Cortex of kidney (tissue), 1 donor: ENCODE data around the gene GORASP1.

Source experiments
- DNase-seq: peaks from one replicate; lab custom pipeline; 2025; lab: John Stamatoyannopoulos, UW

The GORASP1 gene

GRCh38 chr3:39141171-39141995, 34.0 kb upstream of the GORASP1 start:
- no peak for DNase-seq

GRCh38 chr3:39140341-39140971, 33.0 kb upstream of the GORASP1 start:
- DNase-seq, result no peak

DNA sequence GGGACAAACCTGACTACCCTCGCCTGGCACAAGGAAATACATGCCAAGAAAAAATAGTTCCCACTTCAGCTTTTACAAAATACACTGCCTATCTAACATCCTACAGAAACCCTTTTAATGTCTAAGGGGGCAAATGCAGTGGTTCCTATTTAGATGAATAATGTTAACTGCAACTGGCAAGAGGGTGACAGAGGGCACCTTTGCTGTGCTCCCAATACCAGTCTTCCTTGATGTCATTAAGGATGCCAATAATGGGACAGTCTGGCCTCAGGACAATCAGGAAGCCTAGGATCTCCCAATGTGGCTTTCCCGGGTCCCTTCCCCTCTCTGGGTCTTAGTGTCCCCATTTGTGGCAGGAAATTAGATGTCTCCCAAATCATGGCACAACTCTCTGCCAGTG, 32.0 kb upstream of the GORASP1 start:
- no peak for DNase-seq

DNA sequence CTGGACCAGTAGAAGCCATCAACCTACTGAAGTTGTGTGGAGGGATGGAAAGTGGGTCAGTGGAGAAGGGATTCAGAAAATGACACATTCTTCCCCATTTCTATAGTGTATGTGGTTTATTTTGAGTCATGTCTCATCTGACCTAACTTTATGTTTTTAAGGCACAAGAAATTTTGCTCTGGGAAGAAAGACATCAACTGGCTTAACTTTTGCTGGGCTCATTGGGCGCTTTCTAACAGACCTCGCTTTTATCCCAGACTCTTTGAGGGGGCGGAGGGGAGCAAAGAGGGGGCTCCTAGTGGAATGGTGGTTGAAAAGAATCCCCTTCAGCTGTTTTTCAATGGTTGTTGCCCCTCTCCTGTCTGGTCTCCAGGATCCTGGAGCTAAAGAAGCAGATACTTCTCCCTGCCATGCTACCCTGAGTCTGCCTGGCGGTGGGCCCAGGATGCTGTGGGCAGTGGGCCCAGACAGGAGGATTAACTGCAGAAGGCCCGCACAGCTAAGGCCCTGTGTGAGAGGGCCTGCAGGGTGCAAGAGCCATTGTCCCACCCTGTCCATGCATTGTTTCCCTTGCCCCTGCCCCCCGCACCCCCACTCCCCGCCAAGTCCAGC, 31.5 kb upstream of the GORASP1 start:
- DNase-seq, result no peak

- no peak for DNase-seq
Observed at GRCh38 chr3:39137991-39138803, 30.8 kb upstream of the GORASP1 start.

GRCh38 chr3:39137435-39137936, 30.1 kb upstream of the GORASP1 start:
- DNase-seq, result no peak

GRCh38 chr3:39136533-39137434, 29.4 kb upstream of the GORASP1 start:
- DNase-seq, result no peak

- no peak for DNase-seq
Observed at GRCh38 chr3:39135170-39135805, 27.9 kb upstream of the GORASP1 start.

- no peak for DNase-seq
Observed at GRCh38 chr3:39134305-39134704, 26.9 kb upstream of the GORASP1 start.

DNA sequence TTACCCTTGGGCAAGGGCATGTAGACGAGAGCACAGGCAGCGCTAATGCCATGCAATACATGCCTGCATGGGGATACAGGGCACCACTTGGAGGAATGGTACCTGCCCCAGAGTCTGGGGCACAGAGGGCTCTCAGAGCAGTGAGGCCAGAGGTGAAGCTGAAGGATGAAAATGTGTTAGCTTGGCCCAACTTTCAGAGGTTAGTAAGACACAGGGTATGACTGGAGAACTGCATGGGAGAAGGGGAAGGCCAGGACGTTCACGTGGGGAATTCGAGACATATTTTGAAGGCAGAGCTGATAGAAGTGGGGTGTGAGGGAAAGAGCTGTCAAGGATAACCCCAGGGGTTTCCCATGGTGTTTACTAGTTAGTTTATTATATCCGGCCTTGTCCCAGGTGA, 26.4 kb upstream of the GORASP1 start:
- no peak for DNase-seq

DNA sequence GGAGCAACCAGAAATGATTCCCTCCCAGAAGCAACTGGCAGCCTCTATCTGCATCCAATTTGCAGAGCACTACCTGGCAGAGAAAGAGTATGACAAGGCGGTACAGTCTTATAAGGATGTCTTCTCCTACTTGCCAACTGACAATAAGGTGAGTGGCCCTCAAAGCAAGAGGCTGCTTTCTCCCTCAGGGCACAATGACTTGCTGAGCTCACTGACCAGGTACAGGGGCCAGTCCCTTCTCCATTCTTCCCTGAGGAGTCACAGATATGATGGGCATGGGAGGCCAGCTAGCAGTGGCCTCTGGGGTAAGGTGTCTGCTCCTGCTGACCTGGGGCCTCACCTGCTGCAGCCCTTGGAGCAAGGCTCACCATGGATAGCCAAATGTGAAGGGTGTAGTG, 25.7 kb upstream of the GORASP1 start:
- no peak for DNase-seq

DNA sequence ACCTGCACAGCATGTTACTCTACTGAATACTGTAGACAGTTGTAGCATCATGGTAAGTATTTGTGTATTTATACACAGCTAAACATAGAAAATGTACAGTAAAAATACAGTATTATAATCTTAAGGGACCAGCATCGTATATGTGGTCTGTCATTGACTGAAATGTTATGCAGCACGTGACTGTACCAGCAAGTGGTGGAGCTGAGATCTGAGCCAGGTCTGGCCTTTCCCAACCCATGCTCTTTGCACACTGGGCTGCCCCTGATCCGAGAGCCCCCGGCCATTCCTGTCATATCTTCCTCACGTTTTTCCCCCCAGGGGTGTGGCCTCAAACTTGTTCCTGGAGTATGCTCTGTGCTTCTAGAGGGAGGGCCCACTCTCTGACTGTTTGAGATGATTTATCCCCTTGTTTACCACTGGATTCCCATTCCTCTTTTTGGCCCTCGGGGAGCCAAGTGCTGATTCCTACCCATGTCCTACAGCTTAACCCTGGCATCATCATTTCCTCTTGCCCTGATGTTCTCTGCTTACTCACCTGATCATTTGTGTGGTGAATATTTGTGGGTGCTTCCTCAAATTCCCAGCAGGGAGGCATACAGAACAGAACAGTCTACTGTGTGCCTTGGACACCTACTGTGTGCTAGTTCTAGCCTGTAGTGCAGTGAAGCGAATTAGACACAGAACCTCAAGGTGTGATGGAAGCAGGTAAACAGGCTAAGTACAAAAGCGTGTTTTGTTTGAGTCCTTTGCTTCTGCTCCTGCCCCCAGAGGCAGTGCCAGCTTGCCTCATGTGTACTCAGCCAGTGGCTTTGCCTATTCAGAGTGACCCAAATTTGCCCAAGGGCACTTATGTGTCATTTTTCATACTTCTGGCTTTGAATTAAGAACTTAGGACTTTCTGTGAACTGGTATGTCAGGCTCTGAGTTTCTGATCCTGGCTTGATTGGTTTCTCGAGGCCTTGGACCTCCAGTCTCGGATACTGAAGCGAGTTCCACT, 25.0 kb upstream of the GORASP1 start:
- DNase-seq, result no peak

GRCh38 chr3:39130693-39131265, 23.4 kb upstream of the GORASP1 start:
- DNase-seq, result no peak

- no peak for DNase-seq
Observed at GRCh38 chr3:39130026-39130425, 22.6 kb upstream of the GORASP1 start.

- DNase-seq, result no peak
Observed at GRCh38 chr3:39128951-39129350, 21.5 kb upstream of the GORASP1 start.

GRCh38 chr3:39127908-39128304, 20.5 kb upstream of the GORASP1 start:
- no peak for DNase-seq

DNA sequence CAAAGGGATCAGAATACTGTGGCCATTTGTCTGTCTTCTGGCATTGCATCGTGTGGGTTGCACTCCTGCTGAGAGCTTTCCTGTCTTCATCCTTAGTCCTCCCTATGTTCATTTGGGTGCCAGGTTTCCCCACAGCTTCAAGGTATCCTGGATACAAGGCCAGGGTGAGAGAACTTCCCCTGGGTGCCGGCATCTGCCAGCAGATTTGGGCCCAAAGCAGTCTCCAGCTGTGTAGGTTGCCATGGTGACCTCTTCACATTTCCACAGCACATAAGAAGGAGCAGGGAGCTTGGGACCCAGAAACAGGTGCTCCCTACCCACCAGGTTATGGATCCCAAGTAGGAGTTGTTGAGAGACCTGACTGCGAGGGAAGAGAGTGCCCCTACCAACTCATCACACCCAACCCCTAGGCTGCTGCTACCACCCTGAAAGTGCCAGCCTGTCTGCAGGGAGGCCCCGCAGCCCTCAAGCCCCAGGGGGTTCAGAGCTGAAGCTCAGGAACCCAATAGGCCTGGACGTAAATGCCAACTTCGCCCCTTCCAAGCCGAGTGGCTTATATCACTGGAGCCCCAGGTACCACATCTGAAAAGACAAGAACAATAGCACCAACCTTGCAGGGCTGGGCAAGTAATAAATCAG, 20.0 kb upstream of the GORASP1 start:
- no peak for DNase-seq

DNA sequence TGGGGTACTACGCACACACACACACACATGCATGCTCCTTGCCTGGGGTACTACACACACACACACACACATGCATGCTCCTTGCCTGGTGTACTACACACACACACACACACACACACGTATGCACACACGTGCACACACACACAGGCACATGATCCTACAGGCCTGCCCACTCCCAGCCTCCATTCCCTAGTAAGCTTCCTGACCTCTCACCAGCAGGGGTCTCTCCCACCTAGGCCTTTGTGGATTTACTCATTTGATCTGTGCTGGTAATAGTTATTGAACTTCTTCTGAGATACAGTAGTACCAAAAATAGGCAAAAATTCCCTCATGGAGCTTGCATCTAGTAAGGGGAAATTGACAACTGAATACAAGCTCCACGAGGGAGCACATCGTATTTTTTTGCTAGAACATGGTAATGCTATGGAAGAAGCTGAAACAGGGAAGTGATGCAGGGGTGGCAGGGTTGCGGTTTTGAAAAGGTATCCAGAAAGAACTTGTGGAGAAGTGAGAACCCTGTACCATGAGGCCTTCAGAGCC, 19.2 kb upstream of the GORASP1 start:
- no peak for DNase-seq
